MCF 10A (cell line): ENCODE data around the gene DGCR8. TPM values are rescaled to one million over a fixed set of nuclear protein-coding genes. Genes with fewer than 3 reads are reported as not detected.

Experiments used
- BruUV-seq: library from RNA; stranded (reverse); fragments of 400-500 nt; replicated peaks from 2 replicates; lab custom pipeline; 2021; lab: Mats Ljungman, UMichigan
- CTCF ChIA-PET: fragments of 300-600 bp; sonication (Branson Sonifier 250); formaldehyde crosslinking; extraction: SDS; loops from one replicate; lab custom pipeline; 2021; ENCODE audit warnings: antibody characterized with exemption, inconsistent platforms; lab: Yijun Ruan, JAX
- POLR2A ChIA-PET: fragments of 300-600, 350-650 bp; sonication (Branson Sonifier 250); formaldehyde crosslinking; extraction: SDS; loops from one replicate; lab custom pipeline; 2020; ENCODE audit warnings: antibody characterized with exemption, inconsistent platforms; lab: Yijun Ruan, JAX
- DNase-seq: peaks from one replicate; pipeline ENCODE4 v3.0.0-alpha.2; 2018; ENCODE audit not compliant: unreplicated experiment
- H3K27ac Mint-ChIP-seq: one replicate; pipeline ENCODE4 v1.8.0; 2022; ENCODE audit warnings: mild to moderate bottlenecking, low read depth, mixed read lengths; ENCODE audit not compliant: unreplicated experiment
- H3K27me3 Mint-ChIP-seq: one replicate; pipeline ENCODE4 v1.8.0; 2022; ENCODE audit warnings: mixed read lengths; ENCODE audit not compliant: insufficient read depth, unreplicated experiment
- H3K36me3 Mint-ChIP-seq: one replicate; pipeline ENCODE4 v1.8.0; 2022; ENCODE audit warnings: mild to moderate bottlenecking, moderate library complexity, mixed read lengths; ENCODE audit not compliant: insufficient read depth, unreplicated experiment
- H3K4me1 Mint-ChIP-seq: one replicate; pipeline ENCODE4 v1.8.0; 2022; ENCODE audit warnings: mixed read lengths; ENCODE audit not compliant: insufficient read depth, unreplicated experiment
- H3K4me3 Mint-ChIP-seq: one replicate; pipeline ENCODE4 v1.8.0; 2022; ENCODE audit warnings: mild to moderate bottlenecking, moderate library complexity, mixed read lengths; ENCODE audit not compliant: unreplicated experiment
- H3K9me3 Mint-ChIP-seq: one replicate; pipeline ENCODE4 v1.8.0; 2022; ENCODE audit warnings: mixed read lengths; ENCODE audit not compliant: unreplicated experiment
- CTCF ChIP-seq: fragments of 200-600 bp; IDR thresholded peaks from one replicate; pipeline ENCODE4 v1.8.0; 2022; ENCODE audit warnings: antibody characterized with exemption, mild to moderate bottlenecking; ENCODE audit not compliant: unreplicated experiment
- intact Hi-C: fragments of 100-400 bp; cut with micrococcal nuclease; formaldehyde crosslinking; loops from 2 replicates; pipeline ENCODE4 v1.14.1; 2022
- total RNA-seq: library from RNA; stranded (reverse); gene quantifications from 2 replicates; pipeline ENCODE4 v1.2.3, GENCODE V29; 2022

The DGCR8 gene
- total RNA-seq, 1 experiment from 2014 or later, result 40.8 TPM

- no peak for DNase-seq
- Mint-ChIP-seq H3K4me1 (no peaks in the 10 kb centered on the region), H3K27ac (no peak overlapping the region), H3K4me3 (no peak overlapping the region), H3K9me3 (no peaks in the 10 kb centered on the region), H3K36me3 (peaks cover 74% of the 10 kb centered on the region), H3K27me3 (no peaks in the 10 kb centered on the region)
- no TSS peak for BruUV-seq
- ChIA-PET CTCF (interaction anchor here (0.6 kb wide), 1 partner anchor 126 kb away, joined by 3 read pairs; no protein-coding TSS in a partner anchor), POLR2A (interaction anchor here (1.2 kb wide), 1 partner anchor 19 kb away, joined by 4 read pairs; the partner anchor contains the start of gene DGCR8)
- no peak for TF ChIP-seq CTCF
- intact Hi-C loops, result no loop called here
Observed at GRCh38 chr22:20099099-20099711, 19.2 kb downstream of the DGCR8 start.

- H3K27ac Mint-ChIP-seq, result no peak overlapping the region
- no TSS peak for BruUV-seq
- TF ChIP-seq CTCF, result no peak
- peaks cover 75% of the 10 kb centered on the region for H3K36me3 Mint-ChIP-seq
- no peaks in the 10 kb centered on the region for H3K27me3 Mint-ChIP-seq
- H3K4me3 Mint-ChIP-seq, result no peak overlapping the region
- no peak for DNase-seq
- ChIA-PET POLR2A (interaction anchor here (1.2 kb wide), 1 partner anchor 56 kb away, joined by 3 read pairs; no protein-coding TSS in a partner anchor), CTCF (interaction anchor here (0.6 to 1.0 kb wide), 3 partner anchors 15 to 414 kb away, joined by 3 to 6 read pairs (median 3); no protein-coding TSS in a partner anchor)
- H3K9me3 Mint-ChIP-seq, result no peaks in the 10 kb centered on the region
- intact Hi-C loops, result no loop called here
- H3K4me1 Mint-ChIP-seq, result no peaks in the 10 kb centered on the region
Observed at GRCh38 chr22:20101638-20102037, 21.6 kb downstream of the DGCR8 start.

GRCh38 chr22:20102203-20102780 lies 22.3 kb downstream of the DGCR8 start:
- Mint-ChIP-seq H3K4me3 (no peak overlapping the region), H3K9me3 (no peaks in the 10 kb centered on the region), H3K27ac (no peak overlapping the region), H3K36me3 (peaks cover 75% of the 10 kb centered on the region), H3K4me1 (no peaks in the 10 kb centered on the region), H3K27me3 (no peaks in the 10 kb centered on the region)
- ChIA-PET POLR2A (interaction anchor here (1.2 kb wide), 1 partner anchor 57 kb away, joined by 3 read pairs; no protein-coding TSS in a partner anchor), CTCF (interaction anchor here (0.9 kb wide), 1 partner anchor 19 kb away, joined by 4 read pairs; no protein-coding TSS in a partner anchor)
- no peak for DNase-seq
- intact Hi-C loops, result no loop called here
- no TSS peak for BruUV-seq
- no peak for TF ChIP-seq CTCF

GRCh38 chr22:20105456-20106204 lies 25.6 kb downstream of the DGCR8 start:
- peaks cover 83% of the 10 kb centered on the region for H3K36me3 Mint-ChIP-seq
- BruUV-seq, result no TSS peak
- ChIA-PET POLR2A (no interaction called here), CTCF (interaction anchor here (0.6 to 0.7 kb wide), 2 partner anchors 11 to 317 kb away, joined by 3 read pairs; no protein-coding TSS in a partner anchor)
- no peaks in the 10 kb centered on the region for H3K27me3 Mint-ChIP-seq
- H3K9me3 Mint-ChIP-seq, result no peaks in the 10 kb centered on the region
- H3K4me1 Mint-ChIP-seq, result no peaks in the 10 kb centered on the region
- intact Hi-C loops, result no loop called here
- DNase-seq, result no peak
- H3K27ac Mint-ChIP-seq, result no peak overlapping the region
- no peak overlapping the region for H3K4me3 Mint-ChIP-seq
- no peak for TF ChIP-seq CTCF
